HG02642 (cell line): Measurements from ENCODE around the gene AUP1.

Source experiments
- ATAC-seq: cut with Tn5 transposase; IDR thresholded peaks from one replicate; pipeline ENCODE4 v1.9.1; 2021; ENCODE audit warnings: mild to moderate bottlenecking; ENCODE audit not compliant: unreplicated experiment, poor library complexity

AUP1 gene

DNA sequence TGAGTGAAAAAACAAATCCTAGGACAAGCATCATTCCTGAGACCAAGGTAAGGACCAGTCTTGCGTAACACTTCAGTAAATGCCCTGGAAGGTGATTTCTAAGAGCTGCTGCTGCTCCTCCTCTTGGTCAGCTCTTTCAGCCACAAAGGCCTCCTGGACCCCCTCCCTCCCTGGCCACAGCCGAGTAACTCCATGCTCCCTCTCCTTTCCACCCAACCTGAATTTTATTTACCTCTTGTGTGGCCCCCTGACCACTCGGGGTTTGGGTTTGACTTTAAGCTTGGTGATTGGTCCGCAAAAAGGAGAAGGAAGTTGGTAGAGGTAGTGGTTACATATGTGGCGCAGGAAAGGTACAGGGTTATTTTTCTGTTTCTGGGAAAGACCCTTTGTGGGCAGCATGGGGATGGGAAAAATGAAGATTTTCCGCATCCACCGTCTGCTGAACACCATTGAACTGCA is 9.4 kb upstream of the AUP1 start:
- no peak for ATAC-seq

DNA sequence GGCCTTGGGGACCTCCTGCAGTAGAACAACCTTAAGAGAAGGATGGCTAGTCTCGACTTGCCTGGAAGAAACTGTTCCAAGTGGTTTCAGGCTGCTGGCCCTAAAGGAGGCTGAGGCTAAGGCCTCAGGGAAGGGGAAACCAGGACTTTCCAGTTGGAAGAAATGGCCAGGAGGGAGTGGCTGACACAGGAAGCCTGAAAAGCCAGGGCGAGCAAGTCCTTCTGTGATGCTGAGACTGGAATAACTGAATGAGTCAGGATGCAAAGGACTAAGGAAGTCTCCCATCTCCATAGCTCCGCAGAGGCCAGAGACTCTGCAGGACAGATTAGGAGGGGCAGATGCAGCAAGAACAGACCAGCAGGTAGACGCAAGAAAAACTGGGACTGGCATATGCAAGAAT is 7.6 kb upstream of the AUP1 start:
- ATAC-seq = no peak

DNA sequence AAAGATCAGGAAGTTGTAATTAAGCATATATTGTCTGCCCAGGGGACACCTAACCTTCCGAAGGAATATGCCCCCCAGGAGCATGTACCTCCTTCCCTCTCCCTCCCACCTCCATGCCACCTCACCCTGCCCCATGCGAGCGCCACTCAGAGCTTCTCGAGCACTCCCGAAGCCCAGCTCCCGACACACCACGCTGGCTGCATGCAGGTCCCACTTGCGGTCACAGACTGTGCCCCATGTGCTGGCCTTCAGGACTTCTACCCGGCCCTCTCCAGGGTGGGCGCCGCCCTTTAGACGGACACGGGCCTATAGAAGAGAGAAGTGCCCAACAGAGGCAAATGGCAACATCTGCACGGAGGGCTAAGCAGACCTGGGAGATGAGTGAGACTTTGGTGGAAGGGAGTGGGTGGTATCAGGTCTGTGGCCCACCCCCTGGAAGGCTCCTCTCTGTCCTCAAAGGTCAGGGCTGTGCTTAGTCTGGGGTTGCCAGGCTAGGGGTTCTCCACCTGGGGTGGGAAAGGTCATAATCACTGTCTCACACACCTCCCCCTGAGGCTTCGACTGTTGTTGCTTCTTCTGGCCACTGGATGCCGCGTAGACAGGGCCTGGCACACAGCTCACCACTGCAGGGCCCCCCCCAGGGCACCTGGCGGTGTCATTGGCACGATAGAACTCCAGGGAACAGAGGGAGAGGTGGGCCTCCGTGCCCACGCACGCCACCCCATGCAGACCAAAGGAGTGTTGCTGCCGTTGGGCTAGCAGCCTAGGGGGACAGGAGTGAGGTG is 6.9 kb upstream of the AUP1 start:
- no peak for ATAC-seq

DNA sequence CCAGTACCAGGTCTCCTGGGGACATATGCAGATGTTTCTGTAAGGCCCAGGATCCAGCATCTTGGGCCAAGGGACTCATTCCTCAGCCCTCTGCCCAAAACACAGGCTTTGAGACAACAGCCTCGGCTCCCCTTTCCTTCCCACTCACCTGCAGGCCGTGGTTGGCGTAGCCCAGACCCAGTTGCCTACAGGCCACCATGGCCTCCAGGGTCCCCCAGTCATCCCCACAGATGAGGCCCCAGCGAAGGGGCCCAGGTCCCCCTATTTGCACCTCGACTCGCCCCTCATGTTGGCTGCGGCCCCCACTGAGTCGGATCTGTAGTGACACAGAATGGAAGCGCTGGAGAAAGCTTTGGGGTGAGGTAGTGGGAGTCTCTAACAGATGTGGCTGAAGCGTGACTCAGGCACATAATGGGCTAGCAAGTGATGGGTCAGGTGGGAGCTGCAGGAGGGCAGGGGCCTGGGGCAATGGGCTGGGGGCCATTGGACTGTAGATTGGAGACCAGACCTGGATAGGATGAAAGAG is 6.0 kb upstream of the AUP1 start:
- ATAC-seq = no peak

DNA sequence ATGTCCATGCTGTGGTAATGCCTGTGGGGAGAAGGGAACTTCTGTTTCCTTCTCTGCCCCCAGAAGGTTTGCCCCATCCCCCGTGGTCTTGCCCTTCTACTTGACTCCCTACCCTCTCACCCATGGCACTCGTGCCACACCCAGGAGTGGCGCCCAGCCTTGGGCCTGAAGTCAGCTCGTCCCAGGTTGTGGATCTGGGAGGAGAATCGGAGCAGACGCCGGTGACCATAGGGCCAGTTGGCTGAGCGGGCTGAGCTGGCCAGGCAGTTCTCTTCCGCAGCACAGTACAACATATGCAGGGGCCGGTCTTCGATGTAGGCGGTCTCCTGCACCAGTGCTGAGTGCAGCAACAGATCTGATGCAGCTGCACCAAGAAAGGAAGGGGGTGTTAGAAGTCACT is 4.9 kb upstream of the AUP1 start:
- ATAC-seq = no peak

DNA sequence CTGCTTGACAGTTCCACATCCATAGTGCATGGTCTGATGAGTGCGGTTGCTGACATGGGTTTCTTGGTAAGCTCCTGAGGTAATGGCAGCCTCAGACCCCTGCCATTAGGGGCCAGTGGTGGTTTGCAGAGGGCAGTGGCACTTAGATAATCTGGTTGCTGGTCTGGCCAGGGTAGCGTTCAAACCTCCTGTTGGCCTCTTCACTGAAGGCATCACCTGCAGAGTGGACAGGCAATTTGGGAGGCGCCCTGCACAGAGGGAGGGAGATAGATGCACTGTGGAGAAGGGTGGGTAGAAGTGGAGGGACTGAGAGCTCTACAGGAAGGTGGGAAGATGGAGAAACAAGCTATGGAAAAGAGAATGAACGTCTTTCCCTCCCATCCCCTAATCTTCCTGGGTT is 4.0 kb upstream of the AUP1 start:
- no peak for ATAC-seq

DNA sequence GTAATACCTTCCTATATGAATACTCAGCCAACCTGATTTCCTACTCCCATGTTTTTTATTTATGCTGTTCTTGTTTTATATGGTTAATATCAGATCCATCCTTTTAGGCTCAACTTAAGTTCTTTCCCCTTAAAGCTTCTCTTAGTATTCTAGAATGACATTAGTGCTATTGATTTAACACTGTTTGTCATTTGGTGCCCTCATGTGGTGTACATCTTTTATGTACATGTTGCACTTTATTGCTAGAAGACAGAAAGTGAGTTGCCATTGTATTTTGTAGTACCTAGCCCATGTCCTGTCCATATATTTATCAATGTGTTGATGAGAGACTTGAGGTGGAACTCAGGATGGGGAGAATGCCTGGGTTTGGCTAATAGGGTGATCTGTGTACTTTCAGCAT is 2.7 kb upstream of the AUP1 start:
- ATAC-seq = no peak

DNA sequence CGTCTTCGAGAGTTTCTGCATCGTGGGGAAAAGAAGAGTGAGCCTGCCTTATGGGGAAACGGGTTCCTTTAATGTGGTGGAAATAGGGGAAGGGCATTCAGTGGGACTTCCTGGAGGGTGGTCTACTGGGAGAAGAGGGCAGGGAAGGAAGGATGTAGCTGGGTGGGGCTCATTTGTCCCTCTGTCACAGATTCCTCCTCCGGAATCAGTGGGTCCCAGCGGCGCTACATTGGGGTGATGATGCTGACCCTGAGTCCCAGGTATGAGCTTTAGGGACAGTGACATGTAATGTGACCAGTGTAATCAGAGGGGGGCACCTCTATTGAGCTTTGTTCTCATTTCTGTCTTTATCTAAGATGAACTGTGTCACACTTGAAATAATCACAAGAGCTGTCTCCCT is 2.2 kb upstream of the AUP1 start:
- ATAC-seq = no peak

DNA sequence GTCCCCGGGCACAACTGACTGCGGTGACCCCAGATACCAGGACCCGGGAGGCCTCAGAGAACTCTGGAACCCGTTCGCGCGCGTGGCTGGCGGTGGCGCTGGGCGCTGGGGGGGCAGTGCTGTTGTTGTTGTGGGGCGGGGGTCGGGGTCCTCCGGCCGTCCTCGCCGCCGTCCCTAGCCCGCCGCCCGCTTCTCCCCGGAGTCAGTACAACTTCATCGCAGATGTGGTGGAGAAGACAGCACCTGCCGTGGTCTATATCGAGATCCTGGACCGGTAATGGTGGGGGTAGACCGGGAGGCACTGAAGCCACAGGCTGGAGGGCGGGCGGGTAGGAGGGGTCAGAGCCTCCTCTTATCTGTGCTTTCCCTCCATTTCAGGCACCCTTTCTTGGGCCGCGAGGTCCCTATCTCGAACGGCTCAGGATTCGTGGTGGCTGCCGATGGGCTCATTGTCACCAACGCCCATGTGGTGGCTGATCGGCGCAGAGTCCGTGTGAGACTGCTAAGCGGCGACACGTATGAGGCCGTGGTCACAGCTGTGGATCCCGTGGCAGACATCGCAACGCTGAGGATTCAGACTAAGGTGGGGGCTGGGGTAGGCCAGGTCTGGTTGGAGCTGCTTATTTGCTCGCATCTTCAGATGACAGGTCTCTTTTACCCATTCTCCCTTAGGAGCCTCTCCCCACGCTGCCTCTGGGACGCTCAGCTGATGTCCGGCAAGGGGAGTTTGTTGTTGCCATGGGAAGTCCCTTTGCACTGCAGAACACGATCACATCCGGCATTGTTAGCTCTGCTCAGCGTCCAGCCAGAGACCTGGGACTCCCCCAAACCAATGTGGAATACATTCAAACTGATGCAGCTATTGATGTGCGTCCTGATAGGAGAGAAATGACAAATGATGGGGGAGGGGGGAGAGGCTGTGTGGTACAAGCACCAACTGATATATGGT is 1.0 kb upstream of the AUP1 start:
- ATAC-seq = peak; percentile 29

DNA sequence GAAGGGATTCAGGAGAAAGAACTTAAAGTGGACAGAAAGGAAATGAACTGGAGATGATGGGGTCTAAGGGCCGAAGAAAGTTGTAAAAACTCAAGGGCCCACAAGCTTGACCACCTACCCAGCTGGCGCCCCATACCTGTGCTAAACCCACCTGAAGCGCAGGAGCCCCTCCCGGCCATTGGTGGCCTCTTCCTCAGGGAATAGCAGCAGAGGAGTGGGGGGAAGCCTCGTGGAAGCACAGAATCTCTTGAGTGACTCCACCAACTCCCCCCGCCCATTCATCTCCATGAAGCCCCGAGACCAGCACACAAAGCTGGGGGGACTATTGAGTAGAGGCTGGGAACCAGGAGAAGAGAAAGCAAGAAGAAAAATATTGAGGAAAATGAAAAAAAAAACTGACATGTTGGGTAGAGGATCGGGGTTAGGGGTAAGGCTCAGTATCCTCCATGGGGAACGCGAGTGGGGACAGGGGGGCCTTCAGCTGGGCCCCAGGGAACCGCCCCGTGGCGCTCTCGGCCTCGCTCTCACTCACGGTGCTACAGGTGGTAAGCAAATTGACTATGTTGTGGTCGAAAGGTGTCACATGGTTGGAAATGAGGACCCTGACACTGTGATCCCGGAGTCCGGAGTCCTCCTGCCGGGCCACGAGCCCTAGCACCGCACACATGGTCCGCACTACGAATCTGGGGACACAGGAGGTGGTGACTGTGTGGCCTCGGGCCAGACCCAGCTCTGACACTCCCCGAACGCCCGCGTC is 728 bp downstream of the AUP1 start:
- ATAC-seq = peak; percentile 14

DNA sequence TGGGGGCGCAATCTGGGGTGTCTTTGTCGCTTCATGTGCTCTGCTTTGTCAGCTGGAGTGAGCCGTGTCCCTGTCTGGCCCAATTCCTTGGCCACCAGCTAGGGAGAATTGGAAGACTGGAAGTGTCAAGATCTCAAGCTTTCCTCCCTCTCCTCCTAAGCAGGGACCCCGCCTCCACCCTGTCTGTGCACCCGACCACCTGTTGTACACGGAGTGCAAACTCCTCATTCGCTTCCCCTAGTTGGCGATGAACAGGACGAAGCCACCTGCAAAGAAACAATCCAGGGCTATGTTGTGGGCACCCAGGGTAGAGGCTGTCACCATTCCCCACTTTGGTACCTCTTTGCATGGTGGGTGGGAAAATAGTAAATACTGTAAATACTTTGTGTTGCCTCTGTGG is 1.8 kb downstream of the AUP1 start:
- ATAC-seq = no peak

DNA sequence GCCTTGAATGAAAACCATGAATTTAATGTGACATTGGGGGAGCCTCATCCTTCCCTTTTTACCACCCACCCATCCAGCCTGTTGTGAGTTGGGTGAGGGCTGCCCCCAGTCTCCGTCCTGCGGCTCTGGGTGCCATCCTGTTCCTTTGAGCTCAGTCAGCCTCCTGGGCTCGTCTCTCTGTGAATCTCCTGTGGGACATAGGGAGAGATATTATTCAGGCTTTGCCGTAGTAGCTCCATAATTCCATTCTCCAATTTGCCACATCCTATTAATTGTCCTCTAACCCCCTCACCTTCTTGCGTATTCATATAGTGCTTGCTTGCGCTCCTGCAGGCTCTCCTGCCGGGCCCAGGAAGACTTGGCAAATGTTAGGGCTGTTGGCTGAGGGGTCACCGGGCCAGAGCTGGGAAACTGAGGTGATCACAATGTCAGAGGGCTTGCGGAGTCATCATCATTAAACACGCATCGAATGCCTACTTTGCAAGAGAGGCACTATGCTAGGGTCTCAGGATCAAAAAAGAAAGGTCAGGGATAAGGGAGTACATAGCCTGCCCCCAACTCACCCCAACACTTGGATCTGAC is 2.8 kb downstream of the AUP1 start:
- no peak for ATAC-seq

DNA sequence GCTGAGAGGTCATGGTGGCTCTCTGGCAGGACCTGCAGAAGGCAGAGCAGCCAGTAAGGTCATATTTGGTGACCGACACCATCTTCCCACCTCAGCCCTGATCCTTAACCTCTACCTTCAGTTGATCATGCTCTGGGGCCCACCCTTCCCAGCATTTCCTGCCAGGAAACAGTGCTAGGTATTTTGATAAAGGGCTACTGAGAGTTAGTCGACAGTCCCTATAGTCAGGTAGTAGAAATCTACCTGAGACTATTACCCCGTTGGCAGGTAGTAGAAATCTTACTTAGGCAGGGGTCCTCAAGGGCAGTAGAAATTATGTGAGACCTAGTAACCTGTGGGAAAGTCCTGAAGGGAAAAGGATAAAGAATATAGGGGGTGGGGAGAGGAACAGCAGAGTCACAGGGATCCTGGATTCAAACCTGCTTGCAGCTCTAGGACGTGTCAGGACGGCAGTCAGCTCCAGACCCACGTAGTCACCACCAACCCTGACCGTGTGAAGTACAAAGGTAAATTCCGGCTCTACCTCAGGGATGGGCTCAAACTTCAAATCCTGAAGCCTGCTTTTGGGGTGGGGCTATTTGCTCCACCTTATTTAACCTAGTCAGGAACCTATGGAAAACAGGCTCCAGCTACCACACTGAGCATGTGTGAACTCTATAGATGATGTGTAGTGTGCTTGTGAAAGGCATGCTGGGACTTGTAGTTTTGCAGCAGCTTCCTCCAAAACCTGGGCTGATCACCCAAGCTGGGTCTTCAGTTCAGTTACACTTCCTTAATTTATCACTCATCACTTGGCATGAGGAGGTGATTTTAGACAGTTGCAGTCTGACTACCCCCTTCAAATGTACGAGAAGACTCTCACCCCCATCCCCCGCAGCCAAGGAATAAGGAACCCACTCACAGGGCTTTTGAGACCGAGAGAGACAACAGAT is 3.5 kb downstream of the AUP1 start, which contains the start of gene DQX1:
Gene DQX1 (minus strand): TSS at position 515 of the 932 bp plus-strand sequence. CDS start 502 bp downstream, at position 13.
- ATAC-seq = no peak

DNA sequence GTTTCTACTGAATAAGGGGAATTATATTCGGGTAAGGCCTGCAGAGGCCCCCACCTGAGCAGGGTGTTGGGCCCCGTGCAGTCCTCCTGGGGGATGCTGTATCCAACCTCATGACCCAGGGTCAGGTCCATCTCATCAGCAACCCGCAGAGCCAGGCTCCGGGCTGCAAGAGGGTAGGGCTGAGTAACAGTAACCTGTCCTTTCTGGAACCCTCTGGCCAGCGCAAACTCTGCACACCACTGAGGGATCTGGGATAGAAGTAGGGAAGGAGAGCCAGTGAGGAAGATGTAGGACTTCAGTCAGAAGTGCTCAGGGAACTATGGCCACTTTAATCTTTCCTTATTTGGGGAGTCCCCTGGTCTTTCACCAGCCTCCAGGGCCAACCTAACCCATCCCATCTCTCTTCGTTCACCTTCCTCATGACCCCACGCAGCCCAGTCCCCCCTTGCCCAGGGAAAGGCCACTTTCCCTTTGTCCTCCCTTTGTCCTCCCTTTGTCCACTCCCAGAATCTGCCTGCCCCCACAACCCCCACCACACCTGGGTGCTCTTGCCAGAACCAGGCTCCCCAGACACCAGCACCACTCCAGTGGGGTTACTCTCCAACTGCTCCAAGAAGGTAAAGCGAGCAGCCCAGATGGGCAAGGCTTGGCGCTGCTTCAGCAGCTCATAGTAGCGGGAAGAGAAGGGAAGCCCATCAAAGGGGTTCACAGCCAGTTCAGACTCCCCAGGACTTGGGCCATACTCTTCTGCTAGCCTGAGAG is 4.4 kb downstream of the AUP1 start:
- ATAC-seq = no peak

DNA sequence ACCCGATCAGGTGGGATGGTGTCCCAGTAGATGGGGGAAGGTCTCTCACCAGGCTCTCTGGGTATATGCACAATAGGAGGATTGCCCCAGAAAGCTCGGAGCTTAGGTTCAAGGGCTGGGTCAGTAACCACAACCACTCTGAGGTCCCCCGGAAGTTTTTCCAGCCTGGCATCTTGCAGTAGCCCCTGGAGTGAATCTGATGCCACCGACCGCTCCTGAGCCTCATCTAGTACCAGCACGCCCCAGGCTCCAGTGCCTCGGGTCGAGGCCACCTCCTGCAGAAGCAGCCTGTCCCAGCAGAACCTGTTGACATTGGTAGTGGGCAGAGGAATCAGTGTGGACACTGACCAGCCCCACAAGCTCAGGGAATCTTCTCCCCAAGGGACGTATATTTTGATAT is 5.5 kb downstream of the AUP1 start:
- ATAC-seq = no peak

DNA sequence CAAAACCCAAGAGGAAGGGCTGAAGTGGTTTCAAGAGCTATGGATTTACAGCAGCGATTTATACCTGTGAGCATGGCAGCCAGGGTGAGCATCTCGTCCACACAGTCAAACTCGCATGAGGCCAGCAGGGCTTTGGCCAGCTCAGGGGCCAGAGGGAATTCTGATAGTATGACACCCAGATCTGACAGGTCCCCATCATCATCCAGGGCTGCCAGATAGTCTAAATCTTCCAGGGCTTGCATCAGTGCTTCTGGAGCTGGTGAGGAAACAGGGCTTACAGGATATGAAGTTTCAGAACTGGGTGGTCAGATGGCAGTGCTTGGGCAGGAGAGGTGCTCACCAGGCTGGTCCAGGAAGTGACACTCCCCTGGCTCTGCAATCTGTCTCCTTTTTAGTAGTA is 7.0 kb downstream of the AUP1 start:
- no peak for ATAC-seq

DNA sequence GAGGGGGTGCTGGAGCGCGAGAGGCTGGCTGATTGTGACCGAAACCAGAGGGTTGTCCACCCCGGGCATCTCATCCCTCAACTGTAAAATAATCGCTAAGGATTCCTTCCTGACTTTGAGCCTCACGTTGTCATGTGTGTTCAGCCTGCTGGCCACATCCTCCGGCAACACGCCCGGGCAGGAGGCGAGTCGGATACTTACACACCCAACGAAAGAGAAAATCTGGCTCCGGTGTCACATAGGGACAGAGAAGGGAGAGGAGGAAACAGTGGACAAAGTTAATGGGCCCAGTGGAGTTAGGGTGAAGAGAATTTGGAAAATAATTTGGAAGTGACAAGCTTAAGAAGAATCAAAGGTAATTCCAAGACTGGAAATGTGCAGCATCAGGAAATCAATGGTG is 12.9 kb downstream of the AUP1 start:
- no peak for ATAC-seq

DNA sequence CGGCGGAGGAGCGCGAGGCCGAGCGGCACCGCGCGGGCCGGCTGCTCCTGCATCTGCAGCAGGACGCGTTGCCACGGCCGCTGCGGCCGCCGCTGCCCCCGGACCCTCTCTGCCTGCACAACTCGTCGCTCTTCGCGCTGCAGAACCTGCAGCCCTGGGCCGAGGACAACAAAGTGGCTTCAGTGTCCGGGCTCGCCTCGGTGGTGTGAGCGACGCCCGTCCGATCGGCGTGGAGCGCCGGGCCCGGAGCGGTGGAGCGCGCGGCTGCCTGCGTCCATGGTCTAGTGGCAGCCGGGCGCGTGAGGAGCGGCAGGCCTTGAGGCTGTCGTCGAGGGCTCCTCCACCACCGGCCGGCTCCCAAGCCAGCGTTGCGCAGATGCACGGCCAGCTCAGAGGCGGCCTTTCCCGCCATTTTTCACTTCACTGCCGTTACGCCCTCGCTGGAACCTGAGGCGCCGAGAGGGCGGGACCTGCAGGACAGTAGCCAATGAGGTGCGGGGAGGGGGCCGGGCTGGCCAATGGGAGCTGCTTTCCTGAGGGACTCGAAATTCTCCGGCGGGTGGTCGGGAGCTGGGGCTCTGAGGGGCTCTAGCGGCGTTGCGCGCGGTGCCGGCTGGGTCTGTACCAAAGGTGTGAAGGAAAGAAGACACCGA is 13.4 kb downstream of the AUP1 start:
- ATAC-seq = peak; percentile 59
